ENCODE results near the gene HEBP1. TPM values are rescaled to one million over a fixed set of nuclear protein-coding genes. Genes with fewer than 3 reads are reported as not detected.

Gene HEBP1
- total RNA-seq, 1 donor from 2014 or later: 83.3 TPM

DNA sequence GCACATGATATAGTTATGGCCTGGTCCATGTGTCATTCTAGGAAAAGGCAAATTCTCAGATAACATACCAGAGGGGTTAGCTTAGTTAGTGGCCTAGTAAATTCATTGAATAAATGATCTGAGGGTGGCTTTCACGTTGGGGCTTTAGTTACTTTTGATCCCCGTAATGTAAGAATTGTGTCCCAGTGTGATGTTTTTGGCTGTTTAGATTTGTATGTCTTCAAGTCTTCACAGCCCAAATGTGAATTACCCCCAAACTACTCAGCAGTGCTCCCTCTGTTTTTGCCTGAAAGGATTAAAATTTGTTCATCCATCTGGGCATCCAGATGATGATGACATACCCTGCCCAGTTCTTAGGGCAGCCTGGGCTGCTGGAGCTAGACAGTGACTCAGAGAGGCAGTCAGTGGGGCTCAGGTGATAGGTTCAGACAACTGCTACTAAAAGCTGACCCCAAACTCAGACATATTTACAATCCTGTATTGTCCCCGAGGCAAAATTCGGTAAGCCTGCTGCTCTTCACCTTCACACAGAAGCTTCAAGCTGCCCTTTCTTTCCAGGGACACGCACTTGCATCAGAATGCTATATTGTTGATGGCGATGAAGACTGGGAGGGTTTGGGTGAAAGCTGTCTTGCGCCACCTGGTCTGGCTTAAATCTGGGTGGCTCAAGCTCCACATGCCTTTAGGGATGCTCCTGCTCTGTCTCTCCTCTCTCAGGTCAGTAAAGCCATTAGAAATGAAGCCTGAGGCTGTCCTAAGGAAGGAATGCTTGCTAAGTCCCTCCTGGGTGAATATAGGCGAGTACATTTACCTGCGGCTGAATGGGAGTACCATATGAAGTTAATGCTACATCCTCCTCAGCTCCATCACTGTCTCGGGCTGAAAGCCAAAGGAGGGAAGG lies 58.4 kb downstream of the HEBP1 start:
- peaks cover 1% of the 10 kb centered on the region for H3K27me3 Mint-ChIP-seq (ENCODE audit: unreplicated experiment)
- H3K9me3 Mint-ChIP-seq (ENCODE audit: unreplicated experiment): no peaks in the 10 kb centered on the region
- no peak overlapping the region for H3K4me3 Mint-ChIP-seq (ENCODE audit: unreplicated experiment)
- TF ChIP-seq, protein P1, sequence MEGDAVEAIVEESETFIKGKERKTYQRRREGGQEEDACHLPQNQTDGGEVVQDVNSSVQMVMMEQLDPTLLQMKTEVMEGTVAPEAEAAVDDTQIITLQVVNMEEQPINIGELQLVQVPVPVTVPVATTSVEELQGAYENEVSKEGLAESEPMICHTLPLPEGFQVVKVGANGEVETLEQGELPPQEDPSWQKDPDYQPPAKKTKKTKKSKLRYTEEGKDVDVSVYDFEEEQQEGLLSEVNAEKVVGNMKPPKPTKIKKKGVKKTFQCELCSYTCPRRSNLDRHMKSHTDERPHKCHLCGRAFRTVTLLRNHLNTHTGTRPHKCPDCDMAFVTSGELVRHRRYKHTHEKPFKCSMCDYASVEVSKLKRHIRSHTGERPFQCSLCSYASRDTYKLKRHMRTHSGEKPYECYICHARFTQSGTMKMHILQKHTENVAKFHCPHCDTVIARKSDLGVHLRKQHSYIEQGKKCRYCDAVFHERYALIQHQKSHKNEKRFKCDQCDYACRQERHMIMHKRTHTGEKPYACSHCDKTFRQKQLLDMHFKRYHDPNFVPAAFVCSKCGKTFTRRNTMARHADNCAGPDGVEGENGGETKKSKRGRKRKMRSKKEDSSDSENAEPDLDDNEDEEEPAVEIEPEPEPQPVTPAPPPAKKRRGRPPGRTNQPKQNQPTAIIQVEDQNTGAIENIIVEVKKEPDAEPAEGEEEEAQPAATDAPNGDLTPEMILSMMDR (IDR thresholded peaks at IDR 0.05; ENCODE audit: unreplicated experiment): no peak
- H3K27ac Mint-ChIP-seq (ENCODE audit: unreplicated experiment): no peak overlapping the region
- DNase-seq (ENCODE audit: low spot score): no peak
- no peaks in the 10 kb centered on the region for H3K4me1 Mint-ChIP-seq (ENCODE audit: unreplicated experiment)
- H3K36me3 Mint-ChIP-seq (ENCODE audit: low read depth, unreplicated experiment): no peaks in the 10 kb centered on the region

DNA sequence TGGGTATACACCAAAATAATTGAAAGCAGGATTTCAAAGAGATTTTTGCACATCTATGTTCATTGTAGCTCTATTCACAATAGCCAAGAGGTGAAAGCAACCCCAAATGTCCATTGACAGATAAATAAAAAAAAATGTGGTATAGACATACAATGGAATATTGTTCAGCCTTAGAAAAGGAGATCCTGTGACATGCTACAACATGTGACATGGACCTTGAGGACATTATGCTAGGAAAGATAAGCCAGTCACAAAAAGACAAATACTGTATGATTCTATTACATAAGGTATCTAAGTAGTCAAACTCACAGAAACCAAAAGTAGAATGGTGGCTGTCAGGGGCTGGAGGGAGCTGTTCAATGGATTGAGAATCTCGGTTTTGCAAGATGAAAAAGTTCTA lies 60.2 kb downstream of the HEBP1 start:
- Mint-ChIP-seq H3K36me3 (ENCODE audit: low read depth, unreplicated experiment) (no peaks in the 10 kb centered on the region), H3K4me1 (ENCODE audit: unreplicated experiment) (no peaks in the 10 kb centered on the region), H3K9me3 (ENCODE audit: unreplicated experiment) (no peaks in the 10 kb centered on the region), H3K27me3 (ENCODE audit: unreplicated experiment) (peaks cover under 1% of the 10 kb centered on the region), H3K4me3 (ENCODE audit: unreplicated experiment) (no peak overlapping the region), H3K27ac (ENCODE audit: unreplicated experiment) (no peak overlapping the region)
- no peak for DNase-seq (ENCODE audit: low spot score)
- TF ChIP-seq, protein P1 (IDR thresholded peaks at IDR 0.05; ENCODE audit: unreplicated experiment): no peak

DNA sequence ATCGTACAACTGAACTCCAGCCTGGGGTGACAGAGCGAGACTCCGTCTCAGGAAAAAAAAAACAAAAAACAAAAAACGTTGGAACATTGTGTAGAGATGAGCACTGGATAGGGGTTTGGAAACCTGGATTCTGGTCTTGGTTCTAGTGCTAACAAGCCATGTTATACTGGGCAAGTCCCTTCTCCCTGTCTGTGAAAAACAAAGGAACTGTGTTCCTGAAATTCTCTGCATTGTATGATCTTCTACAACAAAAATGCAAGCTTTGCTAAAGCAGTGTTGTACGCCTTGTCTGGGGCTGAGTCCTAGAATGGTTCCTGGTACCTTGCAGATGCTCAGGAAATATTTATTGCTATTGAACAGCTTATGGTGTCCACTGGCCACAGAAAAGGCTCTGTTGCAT lies 61.5 kb downstream of the HEBP1 start:
- Mint-ChIP-seq H3K9me3 (ENCODE audit: unreplicated experiment) (no peaks in the 10 kb centered on the region), H3K4me1 (ENCODE audit: unreplicated experiment) (no peaks in the 10 kb centered on the region), H3K36me3 (ENCODE audit: low read depth, unreplicated experiment) (no peaks in the 10 kb centered on the region), H3K27ac (ENCODE audit: unreplicated experiment) (no peak overlapping the region), H3K4me3 (ENCODE audit: unreplicated experiment) (no peak overlapping the region), H3K27me3 (ENCODE audit: unreplicated experiment) (no peaks in the 10 kb centered on the region)
- DNase-seq (ENCODE audit: low spot score): no peak
- TF ChIP-seq, protein P1 (IDR thresholded peaks at IDR 0.05; ENCODE audit: unreplicated experiment): no peak

DNA sequence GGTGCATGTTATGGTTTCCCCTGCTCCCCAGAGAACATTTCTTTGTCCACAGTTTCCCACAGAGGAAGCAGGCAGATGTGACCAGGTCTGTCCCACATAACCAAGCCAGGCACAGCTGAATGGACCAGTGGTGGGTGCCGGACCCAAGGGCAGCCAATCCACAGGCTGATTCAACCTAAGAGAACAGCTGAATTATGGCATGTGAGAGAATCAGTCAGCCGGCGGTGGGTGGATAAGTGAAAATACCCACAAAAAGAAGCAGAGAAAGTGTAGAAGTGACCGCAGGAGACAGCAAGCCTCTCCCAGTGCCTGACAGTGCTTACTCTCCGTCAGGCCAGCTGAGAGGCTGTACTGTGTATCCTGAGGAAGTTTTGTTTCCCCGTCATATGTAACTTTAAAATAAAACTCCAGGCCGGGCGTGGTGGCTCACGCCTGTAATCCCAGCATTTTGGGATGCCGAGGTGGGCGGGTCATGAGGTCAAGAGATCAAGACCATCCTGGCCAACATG lies 63.0 kb downstream of the HEBP1 start:
- TF ChIP-seq, protein P1 (IDR thresholded peaks at IDR 0.05; ENCODE audit: unreplicated experiment): no peak
- H3K27ac Mint-ChIP-seq (ENCODE audit: unreplicated experiment): no peak overlapping the region
- no peaks in the 10 kb centered on the region for H3K9me3 Mint-ChIP-seq (ENCODE audit: unreplicated experiment)

DNA sequence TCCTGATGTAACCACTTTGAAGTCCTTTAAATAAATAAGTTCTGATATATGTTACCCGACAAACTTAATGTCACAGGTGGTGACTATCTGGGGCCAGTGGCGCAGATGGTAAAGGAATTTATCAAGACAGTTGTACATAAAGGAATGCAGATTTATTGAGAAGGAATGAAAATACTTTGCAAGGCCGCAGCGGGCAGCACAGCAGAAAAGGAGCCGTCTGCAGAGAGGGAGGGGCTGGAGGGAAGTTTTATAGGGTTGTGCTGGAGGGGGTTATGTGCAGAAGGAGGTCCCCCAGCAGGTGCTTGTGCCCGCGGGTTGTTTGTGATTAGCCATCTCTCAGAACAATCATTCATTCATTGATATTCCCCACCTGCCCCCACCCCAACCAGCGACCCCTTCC lies 65.5 kb downstream of the HEBP1 start:
- H3K9me3 Mint-ChIP-seq (ENCODE audit: unreplicated experiment): no peaks in the 10 kb centered on the region
- no peaks in the 10 kb centered on the region for H3K36me3 Mint-ChIP-seq (ENCODE audit: low read depth, unreplicated experiment)
- H3K27ac Mint-ChIP-seq (ENCODE audit: unreplicated experiment): no peak overlapping the region
- H3K4me3 Mint-ChIP-seq (ENCODE audit: unreplicated experiment): no peak overlapping the region
- peaks cover 2% of the 10 kb centered on the region for H3K27me3 Mint-ChIP-seq (ENCODE audit: unreplicated experiment)
- TF ChIP-seq, protein P1 (IDR thresholded peaks at IDR 0.05; ENCODE audit: unreplicated experiment): no peak
- H3K4me1 Mint-ChIP-seq (ENCODE audit: unreplicated experiment): no peaks in the 10 kb centered on the region
- DNase-seq (ENCODE audit: low spot score): no peak

More for the DNA sequence above, 63.0 kb downstream of the HEBP1 start:
- no peak for DNase-seq (ENCODE audit: low spot score)
- no peaks in the 10 kb centered on the region for H3K27me3 Mint-ChIP-seq (ENCODE audit: unreplicated experiment)
- no peaks in the 10 kb centered on the region for H3K4me1 Mint-ChIP-seq (ENCODE audit: unreplicated experiment)
- no peak overlapping the region for H3K4me3 Mint-ChIP-seq (ENCODE audit: unreplicated experiment)
- no peaks in the 10 kb centered on the region for H3K36me3 Mint-ChIP-seq (ENCODE audit: low read depth, unreplicated experiment)

Data from endothelial cell (in vitro differentiated cells).